A673 (cell line): ENCODE results near the gene VPS26C. TPM values are rescaled to one million over a fixed set of nuclear protein-coding genes. Genes with fewer than 3 reads are reported as not detected.

ENCODE experiments used
- BruUV-seq: library from RNA; stranded (reverse); fragments of 400-500 nt; replicated peaks from 2 replicates; lab custom pipeline; 2021; lab: Mats Ljungman, UMichigan
- CTCF ChIA-PET: fragments of 300-600 bp; sonication (Branson Sonifier 250); formaldehyde crosslinking; loops from one replicate; lab custom pipeline; 2022; ENCODE audit warnings: antibody characterized with exemption; lab: Charles Lee
- POLR2A ChIA-PET: fragments of 300-600 bp; sonication (Branson Sonifier 250); formaldehyde crosslinking; loops from one replicate; lab custom pipeline; 2022; ENCODE audit warnings: antibody characterized with exemption; ENCODE audit not compliant: low non-redundant PET; lab: Charles Lee
- DNase-seq: peaks from one replicate; pipeline ENCODE4 v3.0.0-alpha.2; 2015; ENCODE audit warnings: low spot score
- H3K27ac ChIP-seq: fragments of 200-600 bp; sonication (generic); 2 replicates; pipeline ENCODE4 v1.5.1; 2016; ENCODE audit warnings: mixed run types, low read depth, mild to moderate bottlenecking, mixed read lengths, antibody characterized with exemption, low read length; ENCODE audit not compliant: poor library complexity, severe bottlenecking
- H3K27me3 ChIP-seq: fragments of 200-600 bp; sonication (generic); replicated peaks from 2 replicates; pipeline ENCODE4 v1.6.1; 2017; ENCODE audit warnings: mixed run types, low read depth, mild to moderate bottlenecking, mixed read lengths, antibody characterized with exemption, low read length; ENCODE audit not compliant: insufficient read depth, poor library complexity
- H3K36me3 ChIP-seq: fragments of 200-600 bp; sonication (generic); 2 replicates; pipeline ENCODE4 v1.6.1; 2016; ENCODE audit warnings: mixed run types, mild to moderate bottlenecking, mixed read lengths, antibody characterized with exemption, low read length; ENCODE audit not compliant: insufficient read depth, poor library complexity, severe bottlenecking
- H3K4me1 ChIP-seq: fragments of 200-600 bp; sonication (generic); 2 replicates; pipeline ENCODE4 v1.6.1; 2017; ENCODE audit warnings: mixed run types, mild to moderate bottlenecking, mixed read lengths, antibody characterized with exemption, low read length; ENCODE audit not compliant: insufficient read depth, poor library complexity, severe bottlenecking
- H3K4me3 ChIP-seq: fragments of 200-600 bp; sonication (generic); 2 replicates; pipeline ENCODE4 v1.5.1; 2016; ENCODE audit warnings: low read depth, mixed run types, mild to moderate bottlenecking, mixed read lengths, low read length; ENCODE audit not compliant: poor library complexity, severe bottlenecking
- H3K9me3 ChIP-seq: fragments of 200-600 bp; sonication (generic); 2 replicates; pipeline ENCODE4 v1.6.1; 2016; ENCODE audit warnings: mixed run types, low read depth, mild to moderate bottlenecking, mixed read lengths, antibody characterized with exemption, low read length; ENCODE audit not compliant: poor library complexity, severe bottlenecking
- EZH2 ChIP-seq: fragments of 200-600 bp; sonication (generic); IDR thresholded peaks from 2 replicates; pipeline ENCODE4 v1.6.1; 2017; ENCODE audit warnings: borderline replicate concordance, low read depth, mild to moderate bottlenecking, mixed read lengths, antibody characterized with exemption, low read length; ENCODE audit not compliant: poor library complexity, severe bottlenecking
- intact Hi-C: fragments of 100-400 bp; cut with micrococcal nuclease; formaldehyde crosslinking; loops from one replicate; pipeline ENCODE4 v1.10.0; 2022; ENCODE audit not compliant: unreplicated experiment
- total RNA-seq: library from RNA; stranded (reverse); gene quantifications from 2 replicates; pipeline ENCODE4 v1.2.3, GENCODE V29; 2021
- TF ChIP-seq, protein P1 (sequence below): fragments of 300-800, 200-600 bp; sonication (generic); conservative IDR thresholded peaks from 2 replicates; pipeline ENCODE4 v1.5.1; 2017; ENCODE audit warnings: low read depth, mild to moderate bottlenecking, antibody characterized with exemption, low read length, moderate library complexity, mixed read lengths

Gene VPS26C
- total RNA-seq, 1 experiment from 2014 or later, result 45.3 TPM

DNA sequence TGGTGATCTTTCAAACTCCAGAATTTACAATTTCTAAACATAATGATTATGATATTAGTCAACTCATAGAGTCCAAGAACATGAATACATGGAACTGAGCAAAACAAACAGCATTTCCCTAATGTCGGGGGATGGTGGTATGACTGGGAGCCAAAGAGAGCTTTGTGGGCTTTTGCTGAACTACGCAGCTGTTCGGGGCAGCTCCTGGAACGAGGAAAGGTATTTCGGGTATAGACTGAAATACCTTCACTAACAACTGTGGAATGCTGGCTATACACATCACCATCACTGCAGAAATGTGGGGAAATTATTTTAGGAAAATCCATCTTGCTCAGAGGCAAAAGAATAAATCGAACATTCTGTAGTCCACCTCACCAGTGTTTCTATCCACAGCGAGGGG lies 30.2 kb upstream of the VPS26C start:
- DNase-seq, result no peak
- POLR2A ChIA-PET, result no interaction called here
- Histone ChIP-seq H3K4me1 (peaks cover 8% of the 10 kb centered on the region), H3K36me3 (no peaks in the 10 kb centered on the region), H3K27me3 (peaks cover 6% of the 10 kb centered on the region), H3K4me3 (no peak overlapping the region), H3K9me3 (no peaks in the 10 kb centered on the region), H3K27ac (no peak overlapping the region)
- TF ChIP-seq, protein P1, sequence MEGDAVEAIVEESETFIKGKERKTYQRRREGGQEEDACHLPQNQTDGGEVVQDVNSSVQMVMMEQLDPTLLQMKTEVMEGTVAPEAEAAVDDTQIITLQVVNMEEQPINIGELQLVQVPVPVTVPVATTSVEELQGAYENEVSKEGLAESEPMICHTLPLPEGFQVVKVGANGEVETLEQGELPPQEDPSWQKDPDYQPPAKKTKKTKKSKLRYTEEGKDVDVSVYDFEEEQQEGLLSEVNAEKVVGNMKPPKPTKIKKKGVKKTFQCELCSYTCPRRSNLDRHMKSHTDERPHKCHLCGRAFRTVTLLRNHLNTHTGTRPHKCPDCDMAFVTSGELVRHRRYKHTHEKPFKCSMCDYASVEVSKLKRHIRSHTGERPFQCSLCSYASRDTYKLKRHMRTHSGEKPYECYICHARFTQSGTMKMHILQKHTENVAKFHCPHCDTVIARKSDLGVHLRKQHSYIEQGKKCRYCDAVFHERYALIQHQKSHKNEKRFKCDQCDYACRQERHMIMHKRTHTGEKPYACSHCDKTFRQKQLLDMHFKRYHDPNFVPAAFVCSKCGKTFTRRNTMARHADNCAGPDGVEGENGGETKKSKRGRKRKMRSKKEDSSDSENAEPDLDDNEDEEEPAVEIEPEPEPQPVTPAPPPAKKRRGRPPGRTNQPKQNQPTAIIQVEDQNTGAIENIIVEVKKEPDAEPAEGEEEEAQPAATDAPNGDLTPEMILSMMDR, result no peak
- no peak for TF ChIP-seq EZH2
- intact Hi-C loops, result no loop called here
- CTCF ChIA-PET, result no interaction called here
- BruUV-seq, result no TSS peak

DNA sequence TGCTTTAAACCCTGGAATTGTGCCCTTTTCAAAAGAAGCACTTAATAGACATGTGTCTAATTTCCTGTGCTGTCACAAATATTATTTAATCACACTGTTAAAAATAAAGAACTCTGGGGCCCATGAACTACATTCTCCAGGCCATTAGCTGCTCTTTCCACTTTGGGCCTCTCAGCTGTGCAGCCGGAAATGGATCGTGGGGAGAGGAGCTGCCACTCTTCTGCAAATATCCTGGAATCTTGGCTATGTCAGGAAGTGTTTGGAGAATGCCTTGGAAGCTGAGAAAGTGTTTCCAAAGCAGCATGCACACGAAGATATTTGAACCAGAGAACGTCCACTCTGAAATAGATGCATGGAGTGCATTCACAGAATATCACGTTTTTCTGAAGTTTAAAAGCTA lies 27.5 kb upstream of the VPS26C start:
- Histone ChIP-seq H3K36me3 (no peaks in the 10 kb centered on the region), H3K27me3 (peaks cover 6% of the 10 kb centered on the region), H3K9me3 (no peaks in the 10 kb centered on the region), H3K4me1 (peaks cover 6% of the 10 kb centered on the region), H3K4me3 (no peak overlapping the region), H3K27ac (no peak overlapping the region)
- TF ChIP-seq, protein P1, result no peak
- no peak for TF ChIP-seq EZH2
- peak; percentile 33 for DNase-seq
- ChIA-PET CTCF (no interaction called here), POLR2A (no interaction called here)
- no TSS peak for BruUV-seq
- intact Hi-C loops, result no loop called here

DNA sequence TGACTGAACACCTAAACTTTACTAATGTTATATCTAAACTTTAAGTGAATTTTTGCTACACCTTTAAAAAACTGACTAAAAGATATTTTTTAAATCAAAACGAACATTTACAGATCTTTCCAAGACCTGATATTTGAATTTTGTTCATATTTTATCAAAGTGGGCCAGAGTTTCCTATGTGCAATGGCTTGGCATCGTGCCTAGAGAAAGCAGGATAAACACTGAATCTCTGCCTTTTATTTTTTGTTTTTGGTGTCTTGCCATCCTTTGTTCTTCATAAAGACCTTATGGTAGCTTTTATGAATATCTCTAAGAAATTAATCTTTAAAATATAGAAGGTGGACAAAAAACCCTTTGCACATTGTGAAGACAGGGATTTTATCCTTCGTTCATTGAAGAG lies 25.8 kb upstream of the VPS26C start:
- H3K9me3 ChIP-seq, result no peaks in the 10 kb centered on the region
- H3K36me3 ChIP-seq, result no peaks in the 10 kb centered on the region
- ChIA-PET POLR2A (no interaction called here), CTCF (no interaction called here)
- H3K4me3 ChIP-seq, result no peak overlapping the region
- peaks cover 6% of the 10 kb centered on the region for H3K27me3 ChIP-seq
- TF ChIP-seq, protein P1, result no peak
- no peak for TF ChIP-seq EZH2
- no TSS peak for BruUV-seq
- intact Hi-C loops, result no loop called here
- H3K4me1 ChIP-seq, result peaks cover 6% of the 10 kb centered on the region
- no peak overlapping the region for H3K27ac ChIP-seq
- DNase-seq, result no peak
